H1 (cell line): ENCODE results near the gene SPOCD1. TPM values are rescaled to one million over a fixed set of nuclear protein-coding genes. Genes with fewer than 3 reads are reported as not detected.

Experiments used
- CTCF ChIA-PET: fragments of 300-600 bp; sonication (Branson Sonifier 250); formaldehyde crosslinking; loops from one replicate; lab custom pipeline; 2021; ENCODE audit not compliant: partially characterized antibody; lab: Charles Lee
- POLR2A ChIA-PET: fragments of 300-600 bp; sonication (Branson Sonifier 250); formaldehyde crosslinking; loops from one replicate; lab custom pipeline; 2021; ENCODE audit warnings: inconsistent platforms; ENCODE audit not compliant: partially characterized antibody; lab: Charles Lee
- DNase-seq, 2 experiments: peaks; one replicate each; pipeline versions ENCODE4 v3.0.0 to v3.0.0-alpha.2; 2010 to 2022; ENCODE audit warnings: low spot score in 2 of 2, low read depth in 1 of 2, mixed read lengths in 1 of 2
- FAIRE-seq: peaks from 2 replicates; lab custom pipeline; 2011; peaks lifted over from hg19 to GRCh38; lab: Jason Lieb, UNC
- H2AFZ ChIP-seq: 2 replicates; pipeline ENCODE4 v1.8.1; 2012; ENCODE audit warnings: low read length, inconsistent platforms
- H2AK5ac ChIP-seq: 2 replicates; pipeline ENCODE4 v1.6.1; 2013; ENCODE audit warnings: low read depth, low read length
- H2BK120ac ChIP-seq: replicated peaks from 2 replicates; pipeline ENCODE3; 2013; ENCODE audit warnings: low read depth, low read length, inconsistent platforms
- H2BK12ac ChIP-seq: 2 replicates; pipeline ENCODE4 v1.6.1; 2013; ENCODE audit warnings: low read depth, low read length
- H2BK15ac ChIP-seq: 2 replicates; pipeline ENCODE4 v1.6.1; 2013; ENCODE audit warnings: low read length
- H2BK20ac ChIP-seq: 2 replicates; pipeline ENCODE4 v1.6.1; 2013; ENCODE audit warnings: low read length
- H2BK5ac ChIP-seq: 2 replicates; pipeline ENCODE4 v1.6.1; 2013; ENCODE audit warnings: low read depth, low read length
- H3K14ac ChIP-seq: 2 replicates; pipeline ENCODE4 v1.6.1; 2013; ENCODE audit warnings: inconsistent platforms; ENCODE audit not compliant: insufficient read length
- H3K18ac ChIP-seq: 2 replicates; pipeline ENCODE4 v1.6.1; 2013; ENCODE audit warnings: low read length; ENCODE audit errors: extremely low read depth
- H3K23ac ChIP-seq: 2 replicates; pipeline ENCODE4 v1.6.1; 2013; ENCODE audit warnings: inconsistent platforms; ENCODE audit not compliant: insufficient read length
- H3K23me2 ChIP-seq: 2 replicates; pipeline ENCODE4 v1.6.1; 2013; ENCODE audit warnings: low read depth, low read length
- H3K27ac ChIP-seq: 2 replicates; pipeline ENCODE4 v1.6.1; 2011; ENCODE audit warnings: low read depth, low read length, inconsistent platforms
- H3K27me3 ChIP-seq, 4 experiments: replicated peaks in 1 of 4; 1 replicate in 1 of 4; 2 replicates in 3 of 4; pipeline versions ENCODE4 v1.6.1 to v1.8.1; 2011 to 2013; ENCODE audit warnings: low read length in 3 of 4, mild to moderate bottlenecking in 3 of 4, inconsistent platforms in 2 of 4, mixed read lengths in 2 of 4, moderate library complexity in 1 of 4; ENCODE audit not compliant: control insufficient read depth in 3 of 4, insufficient read depth in 3 of 4; ENCODE audit errors: extremely low read depth in 1 of 4
- H3K36me3 ChIP-seq, 4 experiments: 2 replicates each; pipeline versions ENCODE4 v1.6.1 to v1.8.1; 2011 to 2013; ENCODE audit warnings: mild to moderate bottlenecking in 4 of 4, low read length in 3 of 4, moderate library complexity in 2 of 4, control low read depth in 1 of 4, inconsistent platforms in 1 of 4; ENCODE audit not compliant: insufficient read depth in 4 of 4, control insufficient read depth in 2 of 4
- H3K4ac ChIP-seq: replicated peaks from 2 replicates; pipeline ENCODE3; 2013; ENCODE audit warnings: low read length, low read depth, mixed read lengths, inconsistent platforms; ENCODE audit not compliant: insufficient read length
- H3K4me1 ChIP-seq, 4 experiments: replicated peaks in 1 of 4; 1 replicate in 1 of 4; 2 replicates in 3 of 4; pipeline versions ENCODE4 v1.6.1 to v1.8.1; 2011 to 2013; ENCODE audit warnings: low read length in 3 of 4, inconsistent platforms in 2 of 4, mixed read lengths in 1 of 4; ENCODE audit not compliant: insufficient read depth in 4 of 4, control insufficient read depth in 3 of 4
- H3K4me2 ChIP-seq, 2 experiments: 2 replicates each; pipeline versions ENCODE4 v1.6.1 to v1.8.1; 2011 to 2013; ENCODE audit warnings: low read depth in 2 of 2, low read length in 2 of 2, control low read depth in 1 of 2, inconsistent platforms in 1 of 2, mild to moderate bottlenecking in 1 of 2; ENCODE audit not compliant: insufficient read depth in 1 of 2
- H3K4me3 ChIP-seq, 4 experiments: fragments of 200-600, 300-600 bp in 1 of 4; sonication (generic), shearing (Covaris generic), sonication (Bioruptor Twin) in 1 of 4; 2 replicates each; pipeline versions ENCODE4 v1.5.1 to v1.8.1; 2011 to 2016; ENCODE audit warnings: low read length in 4 of 4, low read depth in 3 of 4, control low read depth in 2 of 4, inconsistent platforms in 2 of 4, mild to moderate bottlenecking in 2 of 4, mixed read lengths in 1 of 4, moderate library complexity in 1 of 4; ENCODE audit not compliant: insufficient read depth in 2 of 4; ENCODE audit errors: extremely low read depth in 1 of 4
- H3K56ac ChIP-seq: replicated peaks from 2 replicates; pipeline ENCODE3; 2013; ENCODE audit warnings: low read depth, mild to moderate bottlenecking, mixed read lengths, low read length, inconsistent platforms; ENCODE audit not compliant: insufficient read length
- H3K79me1 ChIP-seq: 2 replicates; pipeline ENCODE4 v1.6.1; 2013; ENCODE audit warnings: low read depth, low read length, control low read depth
- H3K79me2 ChIP-seq, 2 experiments: 2 replicates each; pipeline versions ENCODE4 v1.6.1 to v1.8.1; 2012 to 2013; ENCODE audit warnings: low read length in 2 of 2, mild to moderate bottlenecking in 2 of 2, inconsistent platforms in 1 of 2; ENCODE audit not compliant: insufficient read depth in 2 of 2, control insufficient read depth in 1 of 2
- H3K9ac ChIP-seq, 4 experiments: replicated peaks in 1 of 4; 1 replicate in 1 of 4; 2 replicates in 3 of 4; pipeline versions ENCODE4 v1.6.1 to v1.8.1; 2011 to 2013; ENCODE audit warnings: low read depth in 3 of 4, low read length in 3 of 4, control low read depth in 2 of 4, mild to moderate bottlenecking in 2 of 4, moderate library complexity in 2 of 4, inconsistent platforms in 1 of 4; ENCODE audit errors: extremely low read depth in 1 of 4
- H3K9me3 ChIP-seq, 2 experiments: 2 replicates each; pipeline versions ENCODE4 v1.6.1 to v1.8.1; 2012 to 2013; ENCODE audit warnings: mild to moderate bottlenecking in 2 of 2, moderate library complexity in 2 of 2, control low read depth in 1 of 2, inconsistent platforms in 1 of 2, low read depth in 1 of 2, low read length in 1 of 2, mixed read lengths in 1 of 2; ENCODE audit not compliant: insufficient read depth in 2 of 2
- H4K20me1 ChIP-seq, 2 experiments: replicated peaks in 1 of 2; 2 replicates each; pipeline versions ENCODE3 to v1.8.1; 2011 to 2013; ENCODE audit warnings: inconsistent platforms in 2 of 2, low read length in 2 of 2, mild to moderate bottlenecking in 1 of 2; ENCODE audit not compliant: insufficient read depth in 2 of 2, control insufficient read depth in 1 of 2
- H4K5ac ChIP-seq: 2 replicates; pipeline ENCODE4 v1.6.1; 2013; ENCODE audit warnings: low read length, low read depth, mixed read lengths, inconsistent platforms; ENCODE audit not compliant: insufficient read length
- H4K8ac ChIP-seq: 2 replicates; pipeline ENCODE4 v1.8.0; 2013; ENCODE audit warnings: mild to moderate bottlenecking, moderate library complexity, low read length, inconsistent platforms; ENCODE audit not compliant: insufficient read depth; ENCODE audit errors: extremely low read depth
- H4K91ac ChIP-seq: replicated peaks from 2 replicates; pipeline ENCODE3; 2013; ENCODE audit warnings: low read length, mixed read lengths, inconsistent platforms; ENCODE audit not compliant: insufficient read length
- ASH2L ChIP-seq: fragments of 200-600, 300-600 bp; sonication (generic); IDR thresholded peaks from one replicate; pipeline ENCODE4 v1.7.1; 2017; ENCODE audit warnings: low read length
- CHD2 ChIP-seq: IDR thresholded peaks from 2 replicates; pipeline ENCODE4 v1.6.1; 2012; ENCODE audit warnings: low read length, improper control_type of control experiment
- WGBS, 2 experiments: shearing (Covaris generic) in 1 of 2; methylation state at CpG; one replicate each; pipeline versions ENCODE4 v1.1.6 to v1.1.7; 2013 to 2015; ENCODE audit warnings: low lambda C conversion rate in 2 of 2, mixed read lengths in 2 of 2, inconsistent platforms in 1 of 2, low coverage in 1 of 2, missing lambda C conversion rate in 1 of 2; ENCODE audit not compliant: insufficient replicate concordance in 2 of 2, insufficient coverage in 1 of 2, insufficient read length in 1 of 2; ENCODE audit errors: extremely low coverage in 1 of 2, missing lambda C conversion rate in 1 of 2; 5-methylcytosine and 5-hydroxymethylcytosine counted together
- polyA plus RNA-seq, 7 experiments: library from polyadenylated mRNA; depleted of rRNA in 3 of 7; stranded (reverse) in 5 of 7; unstranded in 2 of 7; fragments of >200 nt in 5 of 7; fragments of 200-250 nt in 2 of 7; gene quantifications; 1 replicate in 5 of 7; 2 replicates in 1 of 7; 4 replicates in 1 of 7; pipeline versions ENCODE4 v1.2.1 to v1.2.3, GENCODE V29; 2011 to 2013; ENCODE audit warnings: missing spikeins in 2 of 7, mixed read lengths in 2 of 7
- total RNA-seq: library from RNA; stranded (reverse); fragmentation: NEBNext Ultra II Directional; extraction: Animal tissue kit (Norgen Biotek cat#: 25700); gene quantifications from 2 replicates; pipeline ENCODE4 v1.2.1, GENCODE V29; 2021

The SPOCD1 gene
- total and polyA plus RNA-seq, 2 of the 8 experiments (the other 6 are each of a cell fraction or from before 2014, with no cell fraction given): 1.8 to 2.9 TPM

- Histone ChIP-seq H3K36me3 (no peaks in the 10 kb centered on the region), H3K4me1 (peaks cover 3 to 7% (median 4%) of the 10 kb centered on the region in 4 experiments; a peak in 5 of 7 replicates), H3K27me3 (peaks cover 0 to 3% (median 0%) of the 10 kb centered on the region in 4 experiments; a peak in 2 of 7 replicates), H2BK15ac (no peak overlapping the region), H3K4ac (no peak overlapping the region), H4K8ac (no peak overlapping the region), H3K14ac (no peak overlapping the region), H2BK20ac (no peak overlapping the region), H2BK5ac (no peak overlapping the region), H3K23me2 (peaks cover 10% of the 10 kb centered on the region), H2AFZ (no peak overlapping the region), H3K23ac (no peak overlapping the region), H3K27ac (no peak overlapping the region), H3K56ac (no peak overlapping the region), H3K4me3 (no peak overlapping the region), H3K18ac (no peak overlapping the region), H4K5ac (no peak overlapping the region), H3K79me2 (no peaks in the 10 kb centered on the region), H2BK12ac (no peak overlapping the region), H3K9me3 (no peaks in the 10 kb centered on the region), H3K4me2 (no peak overlapping the region), H4K91ac (no peak overlapping the region), H3K79me1 (no peaks in the 10 kb centered on the region), H4K20me1 (no peaks in the 10 kb centered on the region), H2AK5ac (no peak overlapping the region), H3K9ac (no peak overlapping the region), H2BK120ac (no peak overlapping the region)
- ChIA-PET POLR2A (interaction anchor here (1.6 kb wide), 1 partner anchor 9 kb away, joined by 4 read pairs; no protein-coding TSS in a partner anchor), CTCF (interaction anchor here (0.5 to 8.3 kb wide), 6 partner anchors 27 to 185 kb away, joined by 3 to 206 read pairs (median 3); partner anchors contain the start of gene ADGRB2)
- no peak for TF ChIP-seq CHD2
- TF ChIP-seq ASH2L: no peak
- 88% methylated on average over 4 of the region's 4 CpGs; no CpG with 5 or more reads in 1 of the 2 experiments for WGBS, 2 experiments
- no peak for FAIRE-seq
- DNase-seq: no peak
Observed at GRCh38 chr1:31792541-31792940, 23.3 kb downstream of the SPOCD1 start.
